GM12873 (cell line): Measurements from ENCODE around the gene SLC1A2.

Experiments
- TF ChIP-seq, protein P1 (sequence below): IDR thresholded peaks from 2 replicates; pipeline ENCODE4 v1.5.1; 2012; ENCODE audit warnings: low read depth, mild to moderate bottlenecking, moderate library complexity, low read length, control low read depth; ENCODE audit not compliant: insufficient read depth; ENCODE audit errors: missing control alignments

SLC1A2 gene

DNA sequence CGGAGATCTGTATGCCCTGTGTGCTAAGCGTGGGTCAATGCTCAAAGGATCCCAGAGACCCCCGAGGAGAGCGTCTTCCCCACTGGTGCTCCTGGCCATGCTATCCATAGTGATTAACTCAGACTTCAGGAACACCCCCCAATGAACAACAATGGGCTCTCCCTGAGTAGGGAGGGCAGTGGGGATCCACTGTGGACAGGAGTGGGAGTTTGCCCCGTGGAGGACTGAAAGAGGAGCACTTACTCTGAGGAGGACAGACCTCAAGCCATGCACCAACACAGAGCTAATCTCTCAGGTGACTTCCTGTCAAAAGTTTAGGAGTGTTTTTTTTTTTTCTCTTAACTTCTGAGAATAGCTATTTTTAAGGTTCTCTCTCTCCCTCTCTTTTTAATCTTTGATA, 24.4 kb downstream of the SLC1A2 start:
- TF ChIP-seq, protein P1, sequence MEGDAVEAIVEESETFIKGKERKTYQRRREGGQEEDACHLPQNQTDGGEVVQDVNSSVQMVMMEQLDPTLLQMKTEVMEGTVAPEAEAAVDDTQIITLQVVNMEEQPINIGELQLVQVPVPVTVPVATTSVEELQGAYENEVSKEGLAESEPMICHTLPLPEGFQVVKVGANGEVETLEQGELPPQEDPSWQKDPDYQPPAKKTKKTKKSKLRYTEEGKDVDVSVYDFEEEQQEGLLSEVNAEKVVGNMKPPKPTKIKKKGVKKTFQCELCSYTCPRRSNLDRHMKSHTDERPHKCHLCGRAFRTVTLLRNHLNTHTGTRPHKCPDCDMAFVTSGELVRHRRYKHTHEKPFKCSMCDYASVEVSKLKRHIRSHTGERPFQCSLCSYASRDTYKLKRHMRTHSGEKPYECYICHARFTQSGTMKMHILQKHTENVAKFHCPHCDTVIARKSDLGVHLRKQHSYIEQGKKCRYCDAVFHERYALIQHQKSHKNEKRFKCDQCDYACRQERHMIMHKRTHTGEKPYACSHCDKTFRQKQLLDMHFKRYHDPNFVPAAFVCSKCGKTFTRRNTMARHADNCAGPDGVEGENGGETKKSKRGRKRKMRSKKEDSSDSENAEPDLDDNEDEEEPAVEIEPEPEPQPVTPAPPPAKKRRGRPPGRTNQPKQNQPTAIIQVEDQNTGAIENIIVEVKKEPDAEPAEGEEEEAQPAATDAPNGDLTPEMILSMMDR = no peak

DNA sequence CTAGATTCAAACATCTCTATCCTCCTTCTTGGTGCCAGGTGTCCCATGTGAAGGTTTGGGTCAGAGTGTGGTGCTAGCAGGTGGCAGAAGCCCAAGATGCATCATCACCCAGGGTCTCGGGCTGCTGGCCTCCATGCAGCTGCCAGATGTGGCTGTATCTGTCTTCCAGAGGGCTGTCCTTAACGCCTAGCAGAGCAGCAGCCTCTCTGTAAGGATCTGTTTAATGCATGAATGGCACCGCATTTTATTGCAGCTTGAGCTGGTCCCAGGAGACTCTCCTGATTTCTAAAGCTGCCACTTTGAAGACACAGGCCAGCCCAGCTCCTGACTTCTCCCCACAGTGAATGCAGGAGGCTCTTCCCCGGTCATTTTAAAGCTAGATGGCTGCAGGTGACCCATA, 26.3 kb downstream of the SLC1A2 start:
- TF ChIP-seq, protein P1 = no peak

DNA sequence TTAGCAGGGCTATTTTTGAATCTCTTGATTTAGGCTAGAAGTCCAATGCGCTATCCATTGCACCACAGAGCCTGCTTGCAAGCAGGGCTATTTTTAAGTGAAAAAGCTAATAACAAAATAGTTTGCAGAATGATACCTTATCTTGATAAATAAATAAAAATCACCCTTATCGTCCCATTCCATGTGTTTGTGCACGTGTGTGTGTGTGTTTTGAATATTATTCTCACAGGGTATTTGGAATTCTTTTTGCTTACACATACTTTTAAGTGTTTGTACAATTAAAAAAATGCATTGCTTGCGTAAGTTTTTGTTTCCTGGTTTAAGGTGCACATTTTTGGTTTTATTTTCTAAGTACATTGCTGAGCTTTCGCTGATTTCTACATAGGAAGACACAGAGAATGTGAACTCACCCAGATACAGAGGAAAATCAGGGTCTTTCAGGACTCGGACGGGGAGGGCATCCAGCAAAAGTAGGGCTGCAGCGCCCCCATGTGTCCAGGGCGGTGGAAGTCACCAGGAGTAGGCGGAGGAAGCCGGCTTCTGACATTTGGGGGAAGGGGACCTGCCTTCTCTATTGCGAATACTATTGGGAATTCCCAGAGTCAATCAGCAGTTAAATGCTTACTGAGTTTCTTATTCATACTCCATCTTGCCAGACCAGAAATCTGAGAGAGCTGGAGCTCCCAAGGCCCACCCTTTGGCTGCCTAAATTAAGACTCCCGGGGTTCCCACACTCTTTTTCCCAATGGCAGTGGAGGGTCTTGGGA, 27.3 kb downstream of the SLC1A2 start:
- TF ChIP-seq, protein P1 = peak; percentile 86

DNA sequence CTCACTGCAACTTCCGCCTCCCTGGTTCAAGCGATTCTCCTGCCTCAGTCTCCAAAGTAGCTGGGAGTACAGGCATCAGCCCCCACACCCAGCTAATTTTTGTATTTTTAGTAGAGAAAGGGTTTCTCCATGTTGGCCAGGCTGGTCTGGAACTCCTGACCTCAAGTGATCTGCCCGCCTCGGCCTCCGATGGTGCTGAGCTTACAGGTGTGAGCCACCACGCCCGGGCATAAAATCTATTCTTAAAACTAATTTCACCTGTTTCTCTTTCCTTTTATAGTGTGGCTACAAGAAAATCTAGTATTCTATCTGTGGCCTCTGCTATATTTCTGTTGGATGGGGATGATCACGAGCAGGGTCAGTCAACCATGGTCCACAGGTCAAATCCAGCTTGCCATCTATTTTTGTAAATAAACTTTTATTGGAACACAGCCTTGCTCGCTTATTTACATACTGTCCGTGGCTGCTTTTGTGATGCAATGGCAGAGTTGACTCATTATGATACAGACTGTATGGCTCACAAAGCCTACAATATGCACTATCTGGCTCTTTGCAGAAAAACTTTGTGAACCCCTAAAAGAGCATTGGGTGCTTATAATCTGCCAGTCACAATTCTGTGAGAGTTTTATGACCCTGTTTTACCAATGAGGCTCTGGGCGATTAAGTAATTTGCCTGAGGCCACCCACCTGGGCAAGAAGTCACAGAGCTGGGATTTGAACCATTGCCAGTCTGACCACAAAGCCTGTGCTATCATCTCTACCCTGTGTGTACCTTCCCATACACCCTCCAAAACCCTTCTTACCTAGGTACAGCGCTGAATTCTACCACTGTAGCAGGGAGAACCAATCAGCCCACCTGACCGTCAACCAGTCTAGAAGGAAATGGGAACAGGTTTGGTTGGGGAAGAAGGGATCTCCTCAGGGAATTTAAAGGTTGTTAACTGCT, 28.3 kb downstream of the SLC1A2 start:
- TF ChIP-seq, protein P1 = no peak

- TF ChIP-seq, protein P1 = no peak
Measured at GRCh38 chr11:35389897-35390465, 29.4 kb downstream of the SLC1A2 start.

DNA sequence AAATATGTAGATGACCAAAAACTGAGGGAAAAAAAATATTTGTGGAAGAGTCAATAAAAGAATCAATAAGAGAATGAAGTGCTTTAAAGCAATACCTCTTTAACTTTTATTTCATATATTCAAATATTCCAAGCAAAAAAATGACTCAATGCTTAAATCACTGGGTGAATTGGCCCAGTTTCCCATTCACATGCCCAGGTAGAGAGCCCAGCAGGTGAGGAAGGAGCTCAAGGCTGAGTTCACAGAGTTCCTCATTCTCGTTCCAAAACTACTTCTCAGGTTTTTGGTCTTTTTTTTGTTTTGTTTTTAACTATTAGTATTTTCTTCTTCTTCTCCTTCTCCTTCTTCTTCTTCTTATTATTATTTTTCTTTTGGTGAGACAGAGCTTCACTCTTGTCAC, 30.2 kb downstream of the SLC1A2 start:
- TF ChIP-seq, protein P1 = no peak

- TF ChIP-seq, protein P1 = no peak
Measured at GRCh38 chr11:35388061-35388460, 31.3 kb downstream of the SLC1A2 start.
